HG02798 (cell line): Measurements from ENCODE around the gene ZNF581.

Experiments
- ATAC-seq: cut with Tn5 transposase; IDR thresholded peaks from one replicate; pipeline ENCODE4 v1.9.1; 2021; ENCODE audit warnings: mild to moderate bottlenecking; ENCODE audit not compliant: unreplicated experiment, poor library complexity

Gene ZNF581

GRCh38 chr19:55624109-55625003 is 19.1 kb upstream of the ZNF581 start, which contains the start of gene ZNF784:
Gene ZNF784 (minus strand): TSS chr19:55624566. CDS start chr19:55624561, 5 bp downstream.
- peak; percentile 90 for ATAC-seq

- ATAC-seq, result no peak
These were observed 18.5 kb upstream of the ZNF581 start for GRCh38 chr19:55625004-55625326.

GRCh38 chr19:55626350-55626749 is 17.1 kb upstream of the ZNF581 start:
- ATAC-seq, result no peak

GRCh38 chr19:55632463-55632834 is 11.0 kb upstream of the ZNF581 start:
- ATAC-seq, result peak; percentile 40

GRCh38 chr19:55633861-55634260 is 9.6 kb upstream of the ZNF581 start:
- ATAC-seq, result no peak

- ATAC-seq, result no peak
These were observed 8.1 kb upstream of the ZNF581 start for GRCh38 chr19:55635334-55635717.

- ATAC-seq, result no peak
These were observed 7.5 kb upstream of the ZNF581 start for GRCh38 chr19:55635856-55636440.

GRCh38 chr19:55636723-55637122 is 6.7 kb upstream of the ZNF581 start:
- ATAC-seq, result no peak

GRCh38 chr19:55637534-55637933 is 5.9 kb upstream of the ZNF581 start:
- ATAC-seq, result no peak

- no peak for ATAC-seq
These were observed 4.5 kb upstream of the ZNF581 start for GRCh38 chr19:55638864-55639359.

GRCh38 chr19:55640043-55640576 is 3.3 kb upstream of the ZNF581 start:
- ATAC-seq, result peak; percentile 38

- peak; percentile 33 for ATAC-seq
These were observed 2.6 kb upstream of the ZNF581 start, which contains the start of gene ZNF580 for GRCh38 chr19:55640577-55641425. Gene ZNF580 (plus strand): TSS chr19:55641002. CDS start chr19:55642509, 1,507 bp downstream.

- no peak for ATAC-seq
These were observed 1.9 kb upstream of the ZNF581 start for GRCh38 chr19:55641426-55642152.

GRCh38 chr19:55642153-55643002 is 1.1 kb upstream of the ZNF581 start:
- no peak for ATAC-seq

- ATAC-seq, result no peak
These were observed 383 bp downstream of the ZNF581 start for GRCh38 chr19:55643887-55644176.

- ATAC-seq, result no peak
These were observed 863 bp downstream of the ZNF581 start for GRCh38 chr19:55644191-55644833.

GRCh38 chr19:55644842-55645511 is 1.5 kb downstream of the ZNF581 start:
- ATAC-seq, result no peak

- no peak for ATAC-seq
These were observed 2.0 kb downstream of the ZNF581 start for GRCh38 chr19:55645512-55645881.
